GM12891 (cell line): ENCODE data around the gene FRMD8.

Source experiments
- PAX5 ChIP-seq: IDR thresholded peaks from 2 replicates; pipeline ENCODE4 v1.6.1; 2011; ENCODE audit warnings: low read length, moderate library complexity, mild to moderate bottlenecking; ENCODE audit not compliant: insufficient read depth, severe bottlenecking
- POLR2A ChIP-seq: IDR thresholded peaks from 2 replicates; pipeline ENCODE4 v1.6.1; 2011; ENCODE audit warnings: low read depth, low read length, control low read depth
- POLR2AphosphoS5 ChIP-seq: IDR thresholded peaks from 2 replicates; pipeline ENCODE4 v1.6.1; 2011; ENCODE audit warnings: low read depth, low read length, control low read depth
- TAF1 ChIP-seq: IDR thresholded peaks from 2 replicates; pipeline ENCODE4 v1.6.1; 2011; ENCODE audit warnings: low read depth, low read length, control low read depth

- TF ChIP-seq POLR2A (peak; percentile 99), POLR2AphosphoS5 (peak; percentile 99), TAF1 (peak; percentile 99), PAX5 (no peak)
Measured at GRCh38 chr11:65422633-65423515, 36.4 kb downstream of the FRMD8 start, which contains the start of gene NEAT1.
